Astrocyte of the spinal cord (primary cell): ENCODE results near the gene OPN3.

Source experiments
- DNase-seq: peaks from one replicate; pipeline ENCODE4 v3.0.0; 2011; ENCODE audit warnings: low read depth, low spot score
- H3K4me3 ChIP-seq: 2 replicates; pipeline ENCODE4 v1.5.1; 2011; ENCODE audit warnings: low read depth, mild to moderate bottlenecking, low read length, moderate library complexity
- CTCF ChIP-seq: IDR thresholded peaks from 2 replicates; pipeline ENCODE4 v1.5.1; 2012; ENCODE audit warnings: low read depth, mild to moderate bottlenecking, low read length, inconsistent platforms
- in situ Hi-C: cut with HindIII; loops from 2 replicates; pipeline ENCODE4 v1.10.0; 2017; ENCODE audit warnings: low sequenced_read_pairs

The OPN3 gene

DNA sequence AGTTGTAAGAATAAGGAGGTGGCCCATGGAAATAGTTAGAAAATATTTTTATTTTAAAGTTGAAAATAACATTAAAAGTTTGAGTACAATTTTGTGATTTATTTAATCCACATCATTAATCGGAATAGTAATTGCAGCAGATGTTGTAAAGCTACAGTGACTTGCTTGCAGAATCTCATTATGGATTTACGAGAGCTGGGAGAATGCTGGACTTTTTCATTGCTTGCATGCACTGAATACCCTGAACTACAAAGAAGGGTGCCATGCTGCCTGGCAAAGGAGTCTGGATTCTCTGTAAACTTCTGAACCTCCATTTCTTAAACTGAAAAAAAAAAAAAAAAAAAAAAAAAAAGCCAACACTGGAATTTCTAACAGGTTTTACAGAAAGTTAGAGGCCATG lies 38.4 kb upstream of the OPN3 start:
- no peak for TF ChIP-seq CTCF
- in situ Hi-C loops: no loop called here
- H3K4me3 ChIP-seq: no peak overlapping the region
- DNase-seq: no peak

DNA sequence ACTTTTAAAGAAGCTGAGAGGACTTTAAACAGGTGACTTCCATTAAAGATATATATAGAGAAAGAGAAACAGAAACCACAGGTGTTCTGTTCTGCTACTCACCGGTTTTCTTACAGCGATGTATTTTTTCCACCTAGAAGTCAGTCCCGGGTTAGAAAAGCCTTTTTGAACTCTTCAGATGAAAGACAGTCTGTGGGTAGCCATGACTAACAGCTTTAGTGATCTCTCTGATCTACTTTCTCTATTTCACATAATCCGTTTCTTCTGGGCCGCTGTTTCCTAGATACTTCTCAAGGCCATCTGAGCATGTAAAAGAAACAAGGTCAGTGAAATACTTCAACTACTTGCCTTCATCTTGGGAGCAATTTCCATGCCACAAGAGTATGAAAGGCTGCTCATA lies 37.0 kb upstream of the OPN3 start:
- no peak for TF ChIP-seq CTCF
- DNase-seq: no peak
- no peak overlapping the region for H3K4me3 ChIP-seq
- in situ Hi-C loops: no loop called here

- no peak overlapping the region for H3K4me3 ChIP-seq
- in situ Hi-C loops: no loop called here
- TF ChIP-seq CTCF: no peak
- no peak for DNase-seq
Measured at GRCh38 chr1:241675983-241676382, 35.8 kb upstream of the OPN3 start.

GRCh38 chr1:241674805-241675384 lies 34.7 kb upstream of the OPN3 start:
- in situ Hi-C loops: no loop called here
- TF ChIP-seq CTCF: no peak
- no peak overlapping the region for H3K4me3 ChIP-seq
- no peak for DNase-seq

- no peak overlapping the region for H3K4me3 ChIP-seq
- DNase-seq: no peak
- in situ Hi-C loops: no loop called here
- TF ChIP-seq CTCF: no peak
Measured at GRCh38 chr1:241672301-241672700, 32.1 kb upstream of the OPN3 start.

GRCh38 chr1:241666419-241666818 lies 26.2 kb upstream of the OPN3 start:
- no peak for DNase-seq
- in situ Hi-C loops: no loop called here
- no peak overlapping the region for H3K4me3 ChIP-seq
- no peak for TF ChIP-seq CTCF
